HepG2 (cell line): Measurements from ENCODE around the gene MEIS1.

Source experiments
- LCORL ChIP-seq, 2 experiments: fragments of 450-650 bp in 1 of 2; sonication (generic) in 1 of 2; formaldehyde crosslinking in 1 of 2; IDR thresholded peaks; 2 replicates each; pipeline versions ENCODE4 v1.5.0 to v1.6.1; 2017 to 2020; ENCODE audit warnings: antibody characterized with exemption in 1 of 2, missing genetic modification reagents in 1 of 2
- MEF2D ChIP-seq: sonication (generic); formaldehyde crosslinking; IDR thresholded peaks from 2 replicates; pipeline ENCODE4 v1.5.1; 2020; ENCODE audit warnings: mild to moderate bottlenecking, missing genetic modification reagents
- SOX5 ChIP-seq: IDR thresholded peaks from 2 replicates; pipeline ENCODE4 v1.6.1; 2016; ENCODE audit warnings: borderline replicate concordance
- SP1 ChIP-seq, 2 experiments: fragments of 450-650 bp in 1 of 2; sonication (generic) in 1 of 2; formaldehyde crosslinking in 1 of 2; IDR thresholded peaks; 2 replicates each; pipeline versions ENCODE4 v1.4.0 to v1.6.1; 2016 to 2020; ENCODE audit warnings: missing genetic modification reagents in 1 of 2
- YY1 ChIP-seq: IDR thresholded peaks from 2 replicates; pipeline ENCODE4 v1.6.1; 2011; ENCODE audit warnings: low read length, low read depth, moderate library complexity, mild to moderate bottlenecking; ENCODE audit not compliant: insufficient read depth, insufficient replicate concordance
- ZBTB34 ChIP-seq: sonication (generic); formaldehyde crosslinking; IDR thresholded peaks from 2 replicates; pipeline ENCODE4 v1.8.0; 2022; ENCODE audit warnings: mild to moderate bottlenecking, missing genetic modification reagents
- ZFP62 ChIP-seq: sonication (generic); formaldehyde crosslinking; IDR thresholded peaks from 2 replicates; pipeline ENCODE4 v1.4.0; 2020; ENCODE audit warnings: missing genetic modification reagents
- ZNF710 ChIP-seq: sonication (generic); formaldehyde crosslinking; IDR thresholded peaks from 2 replicates; pipeline ENCODE4 v1.5.0; 2020; ENCODE audit warnings: mild to moderate bottlenecking, missing genetic modification reagents, borderline replicate concordance
- ZNF792 ChIP-seq: IDR thresholded peaks from 2 replicates; pipeline ENCODE4 v1.6.1; 2016
- TF ChIP-seq, protein P1 (sequence below): sonication (generic); formaldehyde crosslinking; IDR thresholded peaks from 2 replicates; pipeline ENCODE4 v1.5.0; 2020; ENCODE audit warnings: mild to moderate bottlenecking, missing genetic modification reagents, moderate library complexity
- TF ChIP-seq, protein P2 (sequence below): sonication (generic); formaldehyde crosslinking; IDR thresholded peaks from 2 replicates; pipeline ENCODE4 v1.5.0; 2020; ENCODE audit warnings: missing genetic modification reagents, mild to moderate bottlenecking, borderline replicate concordance
- TF ChIP-seq, protein P3 (sequence below): IDR thresholded peaks from 2 replicates; pipeline ENCODE4 v1.6.1; 2016

DNA sequence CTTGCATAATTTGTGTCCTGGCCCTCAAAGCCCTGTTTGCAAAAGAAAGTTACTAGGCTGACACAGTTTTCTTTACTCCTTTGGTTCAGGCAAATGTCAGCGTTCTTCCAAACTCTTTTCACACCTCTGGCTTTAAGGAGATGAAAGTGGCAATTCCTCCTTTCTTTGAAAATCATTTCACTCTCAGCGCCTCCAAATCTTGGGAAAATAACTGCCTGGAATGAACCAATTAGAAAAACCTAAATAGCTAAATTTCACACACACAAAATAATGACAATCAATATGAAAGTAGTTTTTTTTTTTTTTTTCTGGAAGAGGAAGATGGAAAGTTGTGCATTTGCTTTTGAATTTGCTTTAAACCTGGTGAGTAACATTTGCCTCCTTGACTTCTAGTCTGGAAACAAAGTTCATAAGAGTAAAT, 1.7 kb downstream of the MEIS1 start:
- TF ChIP-seq ZBTB34 (CRISPR knock-in tag) (no peak), ZNF710 (CRISPR knock-in tag) (no peak), YY1 (no peak), SOX5 (no peak), SP1 (IDR thresholded peaks at IDR 0.05) (no peak), SP1 (CRISPR knock-in tag; IDR thresholded peaks at IDR 0.05) (no peak), ZNF792 (CRISPR knock-in tag) (no peak), MEF2D (CRISPR knock-in tag) (no peak), ZFP62 (CRISPR knock-in tag) (no peak), LCORL (IDR thresholded peaks at IDR 0.05) (no peak), LCORL (CRISPR knock-in tag; IDR thresholded peaks at IDR 0.05) (no peak)
- TF ChIP-seq, protein P1, sequence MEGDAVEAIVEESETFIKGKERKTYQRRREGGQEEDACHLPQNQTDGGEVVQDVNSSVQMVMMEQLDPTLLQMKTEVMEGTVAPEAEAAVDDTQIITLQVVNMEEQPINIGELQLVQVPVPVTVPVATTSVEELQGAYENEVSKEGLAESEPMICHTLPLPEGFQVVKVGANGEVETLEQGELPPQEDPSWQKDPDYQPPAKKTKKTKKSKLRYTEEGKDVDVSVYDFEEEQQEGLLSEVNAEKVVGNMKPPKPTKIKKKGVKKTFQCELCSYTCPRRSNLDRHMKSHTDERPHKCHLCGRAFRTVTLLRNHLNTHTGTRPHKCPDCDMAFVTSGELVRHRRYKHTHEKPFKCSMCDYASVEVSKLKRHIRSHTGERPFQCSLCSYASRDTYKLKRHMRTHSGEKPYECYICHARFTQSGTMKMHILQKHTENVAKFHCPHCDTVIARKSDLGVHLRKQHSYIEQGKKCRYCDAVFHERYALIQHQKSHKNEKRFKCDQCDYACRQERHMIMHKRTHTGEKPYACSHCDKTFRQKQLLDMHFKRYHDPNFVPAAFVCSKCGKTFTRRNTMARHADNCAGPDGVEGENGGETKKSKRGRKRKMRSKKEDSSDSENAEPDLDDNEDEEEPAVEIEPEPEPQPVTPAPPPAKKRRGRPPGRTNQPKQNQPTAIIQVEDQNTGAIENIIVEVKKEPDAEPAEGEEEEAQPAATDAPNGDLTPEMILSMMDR, result no peak
- TF ChIP-seq, protein P2, sequence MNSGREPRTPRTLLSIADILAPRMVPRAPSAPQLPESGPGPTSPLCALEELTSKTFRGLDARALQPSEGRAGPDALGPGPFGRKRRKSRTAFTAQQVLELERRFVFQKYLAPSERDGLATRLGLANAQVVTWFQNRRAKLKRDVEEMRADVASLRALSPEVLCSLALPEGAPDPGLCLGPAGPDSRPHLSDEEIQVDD, result no peak
- TF ChIP-seq, protein P3, sequence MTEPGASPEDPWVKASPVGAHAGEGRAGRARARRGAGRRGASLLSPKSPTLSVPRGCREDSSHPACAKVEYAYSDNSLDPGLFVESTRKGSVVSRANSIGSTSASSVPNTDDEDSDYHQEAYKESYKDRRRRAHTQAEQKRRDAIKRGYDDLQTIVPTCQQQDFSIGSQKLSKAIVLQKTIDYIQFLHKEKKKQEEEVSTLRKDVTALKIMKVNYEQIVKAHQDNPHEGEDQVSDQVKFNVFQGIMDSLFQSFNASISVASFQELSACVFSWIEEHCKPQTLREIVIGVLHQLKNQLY, result no peak
